Measurements from ENCODE around the gene TENT4A. TPM values are rescaled to one million over a fixed set of nuclear protein-coding genes. Genes with fewer than 3 reads are reported as not detected.

Gene TENT4A
- total and polyA plus RNA-seq, 10 of the 15 experiments (the other 5 are each of a cell fraction or from before 2014, with no cell fraction given): 1.4 to 30.6 (median 12.5) TPM

- TF ChIP-seq, protein P1, sequence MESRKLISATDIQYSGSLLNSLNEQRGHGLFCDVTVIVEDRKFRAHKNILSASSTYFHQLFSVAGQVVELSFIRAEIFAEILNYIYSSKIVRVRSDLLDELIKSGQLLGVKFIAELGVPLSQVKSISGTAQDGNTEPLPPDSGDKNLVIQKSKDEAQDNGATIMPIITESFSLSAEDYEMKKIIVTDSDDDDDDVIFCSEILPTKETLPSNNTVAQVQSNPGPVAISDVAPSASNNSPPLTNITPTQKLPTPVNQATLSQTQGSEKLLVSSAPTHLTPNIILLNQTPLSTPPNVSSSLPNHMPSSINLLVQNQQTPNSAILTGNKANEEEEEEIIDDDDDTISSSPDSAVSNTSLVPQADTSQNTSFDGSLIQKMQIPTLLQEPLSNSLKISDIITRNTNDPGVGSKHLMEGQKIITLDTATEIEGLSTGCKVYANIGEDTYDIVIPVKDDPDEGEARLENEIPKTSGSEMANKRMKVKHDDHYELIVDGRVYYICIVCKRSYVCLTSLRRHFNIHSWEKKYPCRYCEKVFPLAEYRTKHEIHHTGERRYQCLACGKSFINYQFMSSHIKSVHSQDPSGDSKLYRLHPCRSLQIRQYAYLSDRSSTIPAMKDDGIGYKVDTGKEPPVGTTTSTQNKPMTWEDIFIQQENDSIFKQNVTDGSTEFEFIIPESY (IDR thresholded peaks at IDR 0.05): no peak
- TF ChIP-seq CHD4 (IDR thresholded peaks at IDR 0.05) (no peak), IKZF1 (conservative IDR thresholded peaks at IDR 0.05) (peak; percentile 94), RCOR1 (conservative IDR thresholded peaks at IDR 0.05; ENCODE audit: low read depth, low read length) (no peak), YY1 (IDR thresholded peaks at IDR 0.05; ENCODE audit: low read depth, low read length) (no peak; the same call in 1 of the 2 replicates), TBL1XR1 (IDR thresholded peaks at IDR 0.05; ENCODE audit: low read depth, low read length) (0 out of 2 replicates have a peak, but pooled peaks have one; percentile 17), USF1 (IDR thresholded peaks at IDR 0.05; ENCODE audit: borderline replicate concordance, extremely low read length, insufficient read depth, low read depth, low read length) (peak; percentile 67), NBN (IDR thresholded peaks at IDR 0.05) (no peak; the same call in 1 of the 2 replicates), ZNF622 (IDR thresholded peaks at IDR 0.05) (no peak), FOXK2 (IDR thresholded peaks at IDR 0.05) (no peak), CBX3 (IDR thresholded peaks at IDR 0.05; ENCODE audit: borderline replicate concordance, low read depth) (no peak), KDM1A (IDR thresholded peaks at IDR 0.05; ENCODE audit: borderline replicate concordance) (no peak), ASH2L (IDR thresholded peaks at IDR 0.05; ENCODE audit: borderline replicate concordance, low read depth) (no peak), CBFB (IDR thresholded peaks at IDR 0.05; ENCODE audit: low read depth) (no peak), BHLHE40 (IDR thresholded peaks at IDR 0.05; ENCODE audit: borderline replicate concordance in 1 of 2, low read depth in 2 of 2, low read length in 1 of 2) (peak; percentile 71 to 88; a peak in 3 of 4 replicates), RFX5 (IDR thresholded peaks at IDR 0.05; ENCODE audit: low read depth, low read length) (no peak), ZNF384 (IDR thresholded peaks at IDR 0.05; ENCODE audit: borderline replicate concordance, low read depth, low read length) (no peak), ATF3 (IDR thresholded peaks at IDR 0.05; ENCODE audit: borderline replicate concordance, extremely low read depth, low read depth, low read length) (no peak; the same call in 1 of the 2 replicates), POU2F2 (IDR thresholded peaks at IDR 0.05; ENCODE audit: borderline replicate concordance, low read depth, low read length) (no peak; the same call in 2 of the 3 replicates), MAX (IDR thresholded peaks at IDR 0.05; ENCODE audit: low read depth, low read length) (peak; percentile 68), ZNF24 (IDR thresholded peaks at IDR 0.05) (peak; percentile 60; the same call in 1 of the 2 replicates), MXI1 (IDR thresholded peaks at IDR 0.05; ENCODE audit: low read depth, low read length) (peak; percentile 74; the same call in 1 of the 2 replicates)
- TF ChIP-seq, protein P2, sequence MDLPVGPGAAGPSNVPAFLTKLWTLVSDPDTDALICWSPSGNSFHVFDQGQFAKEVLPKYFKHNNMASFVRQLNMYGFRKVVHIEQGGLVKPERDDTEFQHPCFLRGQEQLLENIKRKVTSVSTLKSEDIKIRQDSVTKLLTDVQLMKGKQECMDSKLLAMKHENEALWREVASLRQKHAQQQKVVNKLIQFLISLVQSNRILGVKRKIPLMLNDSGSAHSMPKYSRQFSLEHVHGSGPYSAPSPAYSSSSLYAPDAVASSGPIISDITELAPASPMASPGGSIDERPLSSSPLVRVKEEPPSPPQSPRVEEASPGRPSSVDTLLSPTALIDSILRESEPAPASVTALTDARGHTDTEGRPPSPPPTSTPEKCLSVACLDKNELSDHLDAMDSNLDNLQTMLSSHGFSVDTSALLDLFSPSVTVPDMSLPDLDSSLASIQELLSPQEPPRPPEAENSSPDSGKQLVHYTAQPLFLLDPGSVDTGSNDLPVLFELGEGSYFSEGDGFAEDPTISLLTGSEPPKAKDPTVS (IDR thresholded peaks at IDR 0.05; ENCODE audit: low read depth, low read length): no peak
These were observed 507 bp upstream of the TENT4A start (continued) for GRCh38 chr5:6712577-6713273.
